ENCODE data around the gene CHMP4B. TPM values are rescaled to one million over a fixed set of nuclear protein-coding genes. Genes with fewer than 3 reads are reported as not detected.

CHMP4B gene
- total RNA-seq, 1 donor from 2014 or later = 26.4 TPM

- DNase-seq = no peak
Measured at GRCh38 chr20:33821270-33821836, 10.2 kb downstream of the CHMP4B start.

GRCh38 chr20:33822423-33822822, 11.3 kb downstream of the CHMP4B start:
- DNase-seq = no peak

GRCh38 chr20:33822991-33823390, 11.8 kb downstream of the CHMP4B start:
- no peak for DNase-seq

GRCh38 chr20:33824852-33825251, 13.7 kb downstream of the CHMP4B start:
- no peak for DNase-seq

- DNase-seq = no peak
Measured at GRCh38 chr20:33825340-33826269, 14.5 kb downstream of the CHMP4B start.

GRCh38 chr20:33826270-33826897, 15.2 kb downstream of the CHMP4B start:
- no peak for DNase-seq

GRCh38 chr20:33827109-33827508, 16.0 kb downstream of the CHMP4B start:
- no peak for DNase-seq

- DNase-seq = no peak
Measured at GRCh38 chr20:33827634-33828325, 16.6 kb downstream of the CHMP4B start.

GRCh38 chr20:33828326-33828844, 17.2 kb downstream of the CHMP4B start:
- DNase-seq = no peak

- DNase-seq = no peak
Measured at GRCh38 chr20:33828967-33829560, 17.9 kb downstream of the CHMP4B start.

GRCh38 chr20:33829636-33830035, 18.5 kb downstream of the CHMP4B start:
- DNase-seq = no peak

GRCh38 chr20:33830371-33830770, 19.2 kb downstream of the CHMP4B start:
- DNase-seq = no peak

GRCh38 chr20:33832103-33832804, 21.1 kb downstream of the CHMP4B start:
- no peak for DNase-seq

GRCh38 chr20:33833333-33833732, 22.2 kb downstream of the CHMP4B start:
- no peak for DNase-seq

- DNase-seq = no peak
Measured at GRCh38 chr20:33835615-33836172, 24.5 kb downstream of the CHMP4B start.

- no peak for DNase-seq
Measured at GRCh38 chr20:33836277-33836676, 25.1 kb downstream of the CHMP4B start.

- no peak for DNase-seq
Measured at GRCh38 chr20:33837096-33837830, 26.1 kb downstream of the CHMP4B start.

GRCh38 chr20:33838035-33838864, 27.1 kb downstream of the CHMP4B start:
- no peak for DNase-seq

GRCh38 chr20:33839591-33839990, 28.4 kb downstream of the CHMP4B start:
- no peak for DNase-seq

Measured in occipital lobe (tissue), 2 donors.